ENCODE results near the gene BCR.

GRCh38 chr22:23212061-23213021, 32.0 kb downstream of the BCR start:
- TF ChIP-seq CTCF (IDR thresholded peaks at IDR 0.05; ENCODE audit: insufficient read depth, low read length, poor library complexity, severe bottlenecking), result no peak
- TF ChIP-seq EZH2phosphoT487 (conservative IDR thresholded peaks at IDR 0.05; ENCODE audit: low read length), result no peak
